BLaER1 (cell line): ENCODE results near the gene MEG3.

ENCODE experiments used
- H3K27ac ChIP-seq: shearing (Covaris generic); formaldehyde crosslinking; 2 replicates; pipeline ENCODE4 v1.8.1; 2022
- H3K27me3 ChIP-seq: shearing (Covaris generic); formaldehyde crosslinking; 2 replicates; pipeline ENCODE4 v1.8.1; 2022
- H3K36me3 ChIP-seq: shearing (Covaris generic); formaldehyde crosslinking; 2 replicates; pipeline ENCODE4 v1.8.1; 2022
- H3K4me1 ChIP-seq: shearing (Covaris generic); formaldehyde crosslinking; 2 replicates; pipeline ENCODE4 v1.8.1; 2022
- H3K4me2 ChIP-seq: shearing (Covaris generic); formaldehyde crosslinking; 2 replicates; pipeline ENCODE4 v1.8.1; 2022
- H3K4me3 ChIP-seq: shearing (Covaris generic); formaldehyde crosslinking; 2 replicates; pipeline ENCODE4 v1.8.1; 2022
- H3K9ac ChIP-seq: shearing (Covaris generic); formaldehyde crosslinking; 2 replicates; pipeline ENCODE4 v1.8.1; 2022
- H3K9me3 ChIP-seq: shearing (Covaris generic); formaldehyde crosslinking; 2 replicates; pipeline ENCODE4 v1.8.1; 2022
- H4K20me1 ChIP-seq: shearing (Covaris generic); formaldehyde crosslinking; 2 replicates; pipeline ENCODE4 v1.8.1; 2022
- Cebpa-rat ChIP-seq: shearing (Covaris generic); IDR thresholded peaks from 2 replicates; pipeline ENCODE4 v1.8.1; 2022

Gene MEG3

GRCh38 chr14:100872259-100873095, 46.6 kb downstream of the MEG3 start:
- H3K27ac ChIP-seq: no peak overlapping the region
- no peaks in the 10 kb centered on the region for H3K4me1 ChIP-seq
- no peaks in the 10 kb centered on the region for H3K27me3 ChIP-seq
- no peak for TF ChIP-seq Cebpa-rat
- no peaks in the 10 kb centered on the region for H3K36me3 ChIP-seq
- no peak overlapping the region for H3K4me2 ChIP-seq
- H3K9ac ChIP-seq: no peak overlapping the region
- H3K9me3 ChIP-seq: no peaks in the 10 kb centered on the region
- H3K4me3 ChIP-seq: no peak overlapping the region
- no peaks in the 10 kb centered on the region for H4K20me1 ChIP-seq

GRCh38 chr14:100873096-100873482, 47.2 kb downstream of the MEG3 start:
- H3K9me3 ChIP-seq: no peaks in the 10 kb centered on the region
- no peaks in the 10 kb centered on the region for H3K36me3 ChIP-seq
- TF ChIP-seq Cebpa-rat: no peak
- H3K27ac ChIP-seq: no peak overlapping the region
- H3K4me2 ChIP-seq: no peak overlapping the region
- H3K27me3 ChIP-seq: no peaks in the 10 kb centered on the region
- H3K4me3 ChIP-seq: no peak overlapping the region
- no peaks in the 10 kb centered on the region for H4K20me1 ChIP-seq
- no peak overlapping the region for H3K9ac ChIP-seq
- H3K4me1 ChIP-seq: no peaks in the 10 kb centered on the region

GRCh38 chr14:100874051-100874410, 48.1 kb downstream of the MEG3 start:
- no peak overlapping the region for H3K4me3 ChIP-seq
- H3K27ac ChIP-seq: no peak overlapping the region
- H3K4me1 ChIP-seq: peaks cover 8% of the 10 kb centered on the region
- no peaks in the 10 kb centered on the region for H4K20me1 ChIP-seq
- no peaks in the 10 kb centered on the region for H3K36me3 ChIP-seq
- no peak overlapping the region for H3K9ac ChIP-seq
- no peaks in the 10 kb centered on the region for H3K9me3 ChIP-seq
- no peak overlapping the region for H3K4me2 ChIP-seq
- TF ChIP-seq Cebpa-rat: no peak
- no peaks in the 10 kb centered on the region for H3K27me3 ChIP-seq

DNA sequence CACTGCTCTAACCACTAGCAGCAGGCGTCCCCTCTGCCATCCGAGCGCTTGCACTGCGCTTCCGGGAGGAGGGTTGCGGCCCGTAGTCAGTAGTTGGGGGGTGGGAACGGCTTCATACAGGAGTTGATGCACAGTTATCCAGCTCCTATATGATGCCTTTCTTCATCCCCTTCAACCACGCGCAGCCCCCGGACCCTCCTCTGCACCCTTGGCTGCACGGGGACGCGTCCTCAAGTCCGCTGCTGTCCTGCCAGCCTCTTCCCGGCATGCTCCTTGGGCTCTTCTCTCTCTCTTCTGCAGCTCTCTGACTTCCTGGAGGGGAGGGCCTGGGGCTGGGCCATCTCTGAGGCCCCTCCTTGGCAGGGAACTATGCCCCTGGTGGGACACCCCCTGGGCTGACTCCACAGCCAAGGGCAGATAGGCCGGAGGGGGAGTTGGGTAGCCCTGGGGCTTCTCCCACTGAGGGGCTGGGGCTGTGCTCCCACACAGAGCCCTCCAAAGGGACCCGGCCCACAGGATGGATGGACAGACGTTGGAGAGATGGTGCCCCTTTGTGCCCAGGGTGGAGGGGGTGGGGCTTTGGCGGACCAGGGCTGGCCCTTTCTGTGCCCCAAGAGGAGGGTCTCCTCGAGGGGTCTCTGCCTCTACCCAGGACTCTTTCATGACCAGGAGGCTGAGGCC, 48.6 kb downstream of the MEG3 start:
- no peak overlapping the region for H3K4me2 ChIP-seq
- no peak overlapping the region for H3K27ac ChIP-seq
- H3K36me3 ChIP-seq: no peaks in the 10 kb centered on the region
- H4K20me1 ChIP-seq: no peaks in the 10 kb centered on the region
- no peak overlapping the region for H3K4me3 ChIP-seq
- no peaks in the 10 kb centered on the region for H3K9me3 ChIP-seq
- TF ChIP-seq Cebpa-rat: no peak
- peaks cover 13% of the 10 kb centered on the region for H3K4me1 ChIP-seq
- H3K27me3 ChIP-seq: no peaks in the 10 kb centered on the region
- H3K9ac ChIP-seq: no peak overlapping the region

- no peak for TF ChIP-seq Cebpa-rat
- no peaks in the 10 kb centered on the region for H3K27me3 ChIP-seq
- H4K20me1 ChIP-seq: no peaks in the 10 kb centered on the region
- H3K9me3 ChIP-seq: no peaks in the 10 kb centered on the region
- H3K27ac ChIP-seq: no peak overlapping the region
- peaks cover 16% of the 10 kb centered on the region for H3K4me1 ChIP-seq
- no peak overlapping the region for H3K4me3 ChIP-seq
- no peak overlapping the region for H3K4me2 ChIP-seq
- no peaks in the 10 kb centered on the region for H3K36me3 ChIP-seq
- H3K9ac ChIP-seq: no peak overlapping the region
Measured at GRCh38 chr14:100875126-100875525, 49.2 kb downstream of the MEG3 start.

DNA sequence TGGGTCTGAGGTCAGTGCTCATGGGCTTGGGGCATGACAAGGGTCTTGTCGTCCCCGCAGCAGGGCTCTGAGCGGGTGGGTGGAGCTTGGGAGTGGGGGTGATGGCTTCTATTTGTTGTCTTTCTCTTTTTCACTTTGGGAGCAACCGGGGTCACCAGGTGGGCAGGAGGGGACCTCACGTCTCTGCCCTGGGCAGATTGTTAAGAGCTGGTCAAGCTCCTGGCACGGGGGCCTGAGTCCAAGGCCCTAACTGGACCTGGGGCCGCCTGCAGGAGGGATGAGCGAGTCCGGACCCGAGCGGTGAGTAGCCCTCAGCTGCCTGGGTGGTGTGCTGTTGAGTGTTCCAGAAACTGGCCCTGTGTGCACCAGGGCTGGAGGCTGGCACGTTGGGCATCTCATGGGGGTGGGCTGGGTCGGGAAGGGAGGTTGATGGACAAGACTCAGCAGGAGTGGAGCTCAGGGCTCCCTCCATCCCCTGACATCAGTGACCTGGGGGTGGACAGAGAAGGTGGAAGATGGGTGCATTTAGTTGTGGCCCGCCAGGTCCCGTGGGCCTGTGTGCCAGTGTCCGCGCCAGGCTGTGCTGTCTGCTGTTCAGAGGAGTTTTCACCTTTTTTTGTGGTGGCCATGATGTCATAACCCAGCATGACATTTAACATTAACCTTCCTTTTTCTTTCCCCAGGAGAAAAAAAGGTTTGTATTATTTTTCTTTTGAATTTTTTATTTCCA, 50.1 kb downstream of the MEG3 start:
- H3K27ac ChIP-seq: no peak overlapping the region
- no peak overlapping the region for H3K9ac ChIP-seq
- H3K4me3 ChIP-seq: no peak overlapping the region
- no peaks in the 10 kb centered on the region for H3K36me3 ChIP-seq
- no peak overlapping the region for H3K4me2 ChIP-seq
- no peaks in the 10 kb centered on the region for H4K20me1 ChIP-seq
- TF ChIP-seq Cebpa-rat: no peak
- peaks cover 16% of the 10 kb centered on the region for H3K4me1 ChIP-seq
- H3K27me3 ChIP-seq: no peaks in the 10 kb centered on the region
- H3K9me3 ChIP-seq: peaks cover 2% of the 10 kb centered on the region

- Histone ChIP-seq H3K27me3 (no peaks in the 10 kb centered on the region), H4K20me1 (no peaks in the 10 kb centered on the region), H3K36me3 (no peaks in the 10 kb centered on the region), H3K27ac (peak overlapping the region; percentile 58), H3K4me3 (no peak overlapping the region), H3K9me3 (peaks cover 27% of the 10 kb centered on the region), H3K4me2 (peak overlapping the region; percentile 56), H3K4me1 (peaks cover 16% of the 10 kb centered on the region), H3K9ac (no peak overlapping the region)
- no peak for TF ChIP-seq Cebpa-rat
Measured at GRCh38 chr14:100878271-100879146, 52.6 kb downstream of the MEG3 start.

DNA sequence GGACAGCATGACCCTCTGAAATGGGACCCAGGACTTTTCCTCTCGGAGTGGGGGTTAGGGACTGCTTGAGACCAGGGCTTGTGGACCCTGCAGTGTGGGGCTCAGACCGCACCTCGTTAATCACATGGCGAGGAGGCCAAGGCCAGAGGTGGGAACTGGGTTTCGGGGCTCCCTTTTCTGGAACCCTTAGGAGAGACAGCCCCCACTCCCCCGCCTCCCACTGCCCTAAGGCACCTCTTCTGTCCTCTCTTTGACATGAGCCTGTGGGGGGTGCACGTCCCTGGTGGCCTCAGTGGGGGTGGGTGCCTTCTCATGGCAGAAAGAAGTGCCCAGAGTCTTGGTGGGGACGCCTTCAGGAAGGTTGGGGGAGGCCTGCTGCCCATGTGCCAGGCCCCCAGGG, 53.3 kb downstream of the MEG3 start:
- peaks cover 33% of the 10 kb centered on the region for H3K9me3 ChIP-seq
- peak overlapping the region; percentile 56 for H3K4me2 ChIP-seq
- H3K36me3 ChIP-seq: no peaks in the 10 kb centered on the region
- H3K4me1 ChIP-seq: peaks cover 16% of the 10 kb centered on the region
- H3K9ac ChIP-seq: no peak overlapping the region
- H3K27me3 ChIP-seq: no peaks in the 10 kb centered on the region
- no peak for TF ChIP-seq Cebpa-rat
- H3K27ac ChIP-seq: peak overlapping the region; percentile 58
- H4K20me1 ChIP-seq: no peaks in the 10 kb centered on the region
- no peak overlapping the region for H3K4me3 ChIP-seq

DNA sequence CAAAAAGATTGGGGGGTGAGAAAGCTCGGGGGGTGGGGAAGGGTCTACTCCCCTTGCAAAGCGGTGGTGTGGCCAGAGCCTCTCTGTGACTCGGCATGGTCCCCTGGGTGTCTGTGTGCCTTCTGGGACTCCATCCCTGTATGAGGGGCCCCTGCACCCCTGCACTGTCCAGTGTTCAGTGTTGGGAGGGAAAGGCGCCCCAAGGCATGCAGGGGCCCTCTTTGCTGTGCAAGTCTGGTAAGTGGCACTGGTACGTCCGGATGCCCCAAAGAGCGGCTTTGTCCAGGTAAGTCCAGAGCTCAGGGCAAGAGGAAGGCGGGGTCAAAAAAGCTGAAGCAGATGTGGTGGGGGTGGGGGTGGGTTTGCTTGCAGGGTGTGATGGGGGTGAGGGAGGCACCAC, 53.9 kb downstream of the MEG3 start:
- Histone ChIP-seq H3K27ac (no peak overlapping the region), H3K4me3 (no peak overlapping the region), H3K4me1 (peaks cover 16% of the 10 kb centered on the region), H3K9ac (no peak overlapping the region), H3K36me3 (no peaks in the 10 kb centered on the region), H3K27me3 (no peaks in the 10 kb centered on the region), H3K9me3 (peaks cover 33% of the 10 kb centered on the region), H3K4me2 (peak overlapping the region; percentile 56), H4K20me1 (no peaks in the 10 kb centered on the region)
- no peak for TF ChIP-seq Cebpa-rat
